T-helper 2 cell treated with Interferon-gamma antibody and Interleukin-4, amounts not matched to agents 5 μg/mL and 100 μg/mL, for 36 hours (primary cell): ENCODE data around the gene UTF1.
A peak's percentile ranks its signal among the peaks of the same experiment; 100 is the strongest.

Source experiments
- DNase-seq: peaks from one replicate; pipeline ENCODE4 v3.0.0; 2021; ENCODE audit warnings: low spot score
- H3K27ac Mint-ChIP-seq: one replicate; pipeline ENCODE4 v1.8.0; 2021; ENCODE audit warnings: mild to moderate bottlenecking, mixed read lengths
- H3K27me3 Mint-ChIP-seq: one replicate; pipeline ENCODE4 v1.8.0; 2021; ENCODE audit warnings: low read depth, mixed read lengths
- H3K36me3 Mint-ChIP-seq: one replicate; pipeline ENCODE4 v1.8.0; 2021; ENCODE audit warnings: low read depth, mixed read lengths
- H3K4me1 Mint-ChIP-seq: one replicate; pipeline ENCODE4 v1.8.0; 2021; ENCODE audit warnings: low read depth, mixed read lengths
- H3K4me3 Mint-ChIP-seq: one replicate; pipeline ENCODE4 v1.8.0; 2022; ENCODE audit warnings: mild to moderate bottlenecking, moderate library complexity, mixed read lengths
- H3K9me3 Mint-ChIP-seq: one replicate; pipeline ENCODE4 v1.8.0; 2021; ENCODE audit warnings: mixed read lengths

UTF1 gene

GRCh38 chr10:133236401-133237240 lies 6.6 kb downstream of the UTF1 start:
- Mint-ChIP-seq H3K27me3 (peaks cover 68% of the 10 kb centered on the region), H3K9me3 (no peaks in the 10 kb centered on the region), H3K4me1 (peaks cover 13% of the 10 kb centered on the region), H3K27ac (no peak overlapping the region), H3K4me3 (no peak overlapping the region), H3K36me3 (no peaks in the 10 kb centered on the region)
- no peak for DNase-seq

- Mint-ChIP-seq H3K27ac (no peak overlapping the region), H3K36me3 (no peaks in the 10 kb centered on the region), H3K27me3 (peaks cover 65% of the 10 kb centered on the region), H3K4me3 (no peak overlapping the region), H3K9me3 (no peaks in the 10 kb centered on the region), H3K4me1 (peaks cover 16% of the 10 kb centered on the region)
- DNase-seq: no peak
These were observed 7.2 kb downstream of the UTF1 start for GRCh38 chr10:133237241-133237587.

GRCh38 chr10:133237588-133238465 lies 7.8 kb downstream of the UTF1 start, which contains the start of gene VENTX:
Gene VENTX (plus strand): TSS chr10:133237855. CDS start chr10:133237915, 60 bp downstream.
- H3K4me3 Mint-ChIP-seq: no peak within 1 kb of the TSS
- no peaks in the 10 kb centered on the region for H3K36me3 Mint-ChIP-seq
- H3K27me3 Mint-ChIP-seq: peaks cover 62% of the 10 kb centered on the region
- DNase-seq: no peak
- peaks cover 17% of the 10 kb centered on the region for H3K4me1 Mint-ChIP-seq
- H3K27ac Mint-ChIP-seq: no peak within 1 kb of the TSS
- no peaks in the 10 kb centered on the region for H3K9me3 Mint-ChIP-seq

- peaks cover 17% of the 10 kb centered on the region for H3K4me1 Mint-ChIP-seq
- no peak for DNase-seq
- H3K9me3 Mint-ChIP-seq: no peaks in the 10 kb centered on the region
- no peaks in the 10 kb centered on the region for H3K36me3 Mint-ChIP-seq
- no peak overlapping the region for H3K4me3 Mint-ChIP-seq
- peaks cover 60% of the 10 kb centered on the region for H3K27me3 Mint-ChIP-seq
- no peak overlapping the region for H3K27ac Mint-ChIP-seq
These were observed 8.4 kb downstream of the UTF1 start for GRCh38 chr10:133238466-133238804.

GRCh38 chr10:133239990-133240389 lies 10.0 kb downstream of the UTF1 start:
- Mint-ChIP-seq H3K4me3 (no peak overlapping the region), H3K4me1 (peaks cover 15% of the 10 kb centered on the region), H3K27ac (no peak overlapping the region), H3K27me3 (peaks cover 46% of the 10 kb centered on the region), H3K9me3 (no peaks in the 10 kb centered on the region), H3K36me3 (no peaks in the 10 kb centered on the region)
- no peak for DNase-seq

GRCh38 chr10:133241501-133242205 lies 11.6 kb downstream of the UTF1 start:
- Mint-ChIP-seq H3K27ac (no peak overlapping the region), H3K4me3 (peak overlapping the region; percentile 81)

GRCh38 chr10:133242611-133243356 lies 12.8 kb downstream of the UTF1 start:
- no peak for DNase-seq
- H3K27me3 Mint-ChIP-seq: peaks cover 37% of the 10 kb centered on the region
- no peaks in the 10 kb centered on the region for H3K9me3 Mint-ChIP-seq
- peaks cover 17% of the 10 kb centered on the region for H3K4me1 Mint-ChIP-seq
- H3K27ac Mint-ChIP-seq: no peak overlapping the region
- H3K36me3 Mint-ChIP-seq: no peaks in the 10 kb centered on the region
- H3K4me3 Mint-ChIP-seq: peak overlapping the region; percentile 14

More at GRCh38 chr10:133241501-133242205, 11.6 kb downstream of the UTF1 start:
- Mint-ChIP-seq H3K36me3 (no peaks in the 10 kb centered on the region), H3K27me3 (peaks cover 40% of the 10 kb centered on the region), H3K9me3 (no peaks in the 10 kb centered on the region), H3K4me1 (peaks cover 14% of the 10 kb centered on the region)
- no peak for DNase-seq

- DNase-seq: no peak
- Mint-ChIP-seq H3K9me3 (no peaks in the 10 kb centered on the region), H3K4me1 (peaks cover 17% of the 10 kb centered on the region), H3K36me3 (no peaks in the 10 kb centered on the region), H3K27me3 (peaks cover 32% of the 10 kb centered on the region), H3K27ac (no peak overlapping the region), H3K4me3 (no peak overlapping the region)
These were observed 13.6 kb downstream of the UTF1 start for GRCh38 chr10:133243593-133243992.

GRCh38 chr10:133245439-133246235 lies 15.6 kb downstream of the UTF1 start:
- peaks cover 16% of the 10 kb centered on the region for H3K4me1 Mint-ChIP-seq
- H3K27me3 Mint-ChIP-seq: peaks cover 24% of the 10 kb centered on the region
- no peaks in the 10 kb centered on the region for H3K36me3 Mint-ChIP-seq
- no peak overlapping the region for H3K27ac Mint-ChIP-seq
- H3K4me3 Mint-ChIP-seq: no peak overlapping the region
- H3K9me3 Mint-ChIP-seq: no peaks in the 10 kb centered on the region
- no peak for DNase-seq

GRCh38 chr10:133246236-133246626 lies 16.2 kb downstream of the UTF1 start:
- H3K9me3 Mint-ChIP-seq: no peaks in the 10 kb centered on the region
- H3K4me3 Mint-ChIP-seq: no peak overlapping the region
- no peaks in the 10 kb centered on the region for H3K36me3 Mint-ChIP-seq
- peaks cover 18% of the 10 kb centered on the region for H3K27me3 Mint-ChIP-seq
- H3K4me1 Mint-ChIP-seq: peaks cover 11% of the 10 kb centered on the region
- DNase-seq: no peak
- H3K27ac Mint-ChIP-seq: no peak overlapping the region

GRCh38 chr10:133247681-133248333 lies 17.8 kb downstream of the UTF1 start:
- no peaks in the 10 kb centered on the region for H3K9me3 Mint-ChIP-seq
- peaks cover 3% of the 10 kb centered on the region for H3K4me1 Mint-ChIP-seq
- DNase-seq: no peak
- H3K4me3 Mint-ChIP-seq: no peak overlapping the region
- H3K27ac Mint-ChIP-seq: no peak overlapping the region
- H3K36me3 Mint-ChIP-seq: no peaks in the 10 kb centered on the region
- H3K27me3 Mint-ChIP-seq: peaks cover 8% of the 10 kb centered on the region

- Mint-ChIP-seq H3K9me3 (no peaks in the 10 kb centered on the region), H3K4me1 (peaks cover 3% of the 10 kb centered on the region), H3K4me3 (no peak overlapping the region), H3K36me3 (no peaks in the 10 kb centered on the region), H3K27me3 (peaks cover 4% of the 10 kb centered on the region), H3K27ac (no peak overlapping the region)
- no peak for DNase-seq
These were observed 18.3 kb downstream of the UTF1 start for GRCh38 chr10:133248334-133248715.
